Right lobe of liver (tissue), 4 donors: ENCODE results near the gene SMG7.

Experiments used
- POLR2A ChIP-seq: fragments of 450-650 bp; IDR thresholded peaks from one replicate; pipeline ENCODE4 v1.6.1; 2017; ENCODE audit warnings: antibody characterized with exemption, mild to moderate bottlenecking
- TF ChIP-seq, protein P1 (sequence below), 4 donors: fragments of 200-600 bp in 3 of 4; fragments of 450-650 bp in 1 of 4; IDR thresholded peaks; one replicate each; pipeline versions ENCODE4 v1.5.1 to v1.8.0; 2016 to 2022; ENCODE audit warnings: antibody characterized with exemption in 4 of 4, mild to moderate bottlenecking in 2 of 4
- donor health status: DM: no; HTN: no; CAD: no.
- donor health status: DM: no; HTN: no; CAD: no.
- donor health status: DM: no; HTN: yes; CAD: no.

GRCh38 chr1:183487674-183488442, 15.6 kb downstream of the SMG7 start:
- TF ChIP-seq, protein P1, sequence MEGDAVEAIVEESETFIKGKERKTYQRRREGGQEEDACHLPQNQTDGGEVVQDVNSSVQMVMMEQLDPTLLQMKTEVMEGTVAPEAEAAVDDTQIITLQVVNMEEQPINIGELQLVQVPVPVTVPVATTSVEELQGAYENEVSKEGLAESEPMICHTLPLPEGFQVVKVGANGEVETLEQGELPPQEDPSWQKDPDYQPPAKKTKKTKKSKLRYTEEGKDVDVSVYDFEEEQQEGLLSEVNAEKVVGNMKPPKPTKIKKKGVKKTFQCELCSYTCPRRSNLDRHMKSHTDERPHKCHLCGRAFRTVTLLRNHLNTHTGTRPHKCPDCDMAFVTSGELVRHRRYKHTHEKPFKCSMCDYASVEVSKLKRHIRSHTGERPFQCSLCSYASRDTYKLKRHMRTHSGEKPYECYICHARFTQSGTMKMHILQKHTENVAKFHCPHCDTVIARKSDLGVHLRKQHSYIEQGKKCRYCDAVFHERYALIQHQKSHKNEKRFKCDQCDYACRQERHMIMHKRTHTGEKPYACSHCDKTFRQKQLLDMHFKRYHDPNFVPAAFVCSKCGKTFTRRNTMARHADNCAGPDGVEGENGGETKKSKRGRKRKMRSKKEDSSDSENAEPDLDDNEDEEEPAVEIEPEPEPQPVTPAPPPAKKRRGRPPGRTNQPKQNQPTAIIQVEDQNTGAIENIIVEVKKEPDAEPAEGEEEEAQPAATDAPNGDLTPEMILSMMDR (IDR thresholded peaks at IDR 0.05), result no peak
- no peak for TF ChIP-seq POLR2A
